KBM-7 (cell line): Measurements from ENCODE around the gene DBNDD2.

Source experiments
- DNase-seq: peaks from one replicate; pipeline ENCODE4 v3.0.0-alpha.2; 2015
- in situ Hi-C: fragments of 300-500 bp; cut with MboI; formaldehyde crosslinking; loops from 2 replicates; pipeline ENCODE4 v1.14.3; 2020; ENCODE audit warnings: low sequenced_read_pairs, low pct_unique_long_range_greater_than_20kb, mixed read lengths

The DBNDD2 gene

DNA sequence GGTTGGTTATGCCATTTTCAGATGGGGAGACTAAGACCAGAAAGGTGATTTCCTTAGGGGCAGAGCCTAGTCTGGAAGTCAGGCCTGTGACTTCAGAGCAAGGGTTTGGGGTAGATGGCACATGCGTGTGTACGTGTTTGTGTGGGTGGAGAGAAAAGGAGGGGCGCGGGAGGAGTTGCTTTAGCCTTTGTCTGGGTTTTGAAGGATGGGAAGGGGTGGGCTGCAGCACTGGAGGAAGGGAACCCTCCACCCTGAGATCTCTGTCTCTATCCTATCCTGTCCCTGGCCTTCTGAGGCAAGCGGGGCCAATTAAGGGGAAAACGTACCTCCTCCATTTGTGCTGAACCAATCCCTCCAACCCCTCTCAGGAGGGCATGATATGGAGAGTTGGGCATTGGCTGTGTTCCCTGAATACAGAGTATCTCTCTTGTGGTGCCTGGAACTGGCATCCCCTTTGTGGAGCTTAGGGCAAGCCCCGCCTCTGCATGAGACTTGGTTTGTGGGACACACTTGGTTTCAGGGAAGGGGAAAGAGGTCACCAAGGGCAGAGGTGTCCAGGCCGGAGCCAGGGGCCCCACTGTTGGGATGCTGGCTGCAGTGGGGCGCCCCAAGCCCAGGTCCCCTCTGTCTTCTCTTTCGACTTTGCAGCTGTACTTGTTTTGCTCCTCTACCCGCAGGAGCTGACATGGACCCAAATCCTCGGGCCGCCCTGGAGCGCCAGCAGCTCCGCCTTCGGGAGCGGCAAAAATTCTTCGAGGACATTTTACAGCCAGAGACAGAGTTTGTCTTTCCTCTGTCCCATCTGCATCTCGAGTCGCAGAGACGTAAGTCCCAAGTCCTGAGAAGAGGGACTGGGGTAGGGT is at the start of gene DBNDD2:
Gene DBNDD2 (plus strand): TSS at position 507 of the 863 bp plus-strand sequence. CDS start 179 bp downstream, at position 686.
- in situ Hi-C loops, result no loop called here
- no peak for DNase-seq

DNA sequence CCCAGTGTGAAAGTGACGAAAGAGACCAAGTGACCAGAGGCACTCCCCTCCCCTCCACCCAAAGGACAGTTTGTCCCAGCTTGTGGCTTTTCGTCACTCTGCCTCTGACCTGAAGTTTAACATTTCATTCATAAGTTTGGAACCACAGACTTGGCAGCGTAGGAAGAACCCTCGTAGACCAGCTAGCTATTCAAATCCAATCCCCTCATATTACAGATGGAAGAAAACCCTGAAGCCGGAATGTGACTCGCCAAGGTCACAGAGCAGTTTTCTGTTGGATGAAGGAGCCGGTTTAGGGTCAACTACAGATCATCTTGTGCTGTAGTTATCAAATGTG is 49.1 kb upstream of the DBNDD2 start:
- no peak for DNase-seq
- in situ Hi-C loops, result no loop called here

DNA sequence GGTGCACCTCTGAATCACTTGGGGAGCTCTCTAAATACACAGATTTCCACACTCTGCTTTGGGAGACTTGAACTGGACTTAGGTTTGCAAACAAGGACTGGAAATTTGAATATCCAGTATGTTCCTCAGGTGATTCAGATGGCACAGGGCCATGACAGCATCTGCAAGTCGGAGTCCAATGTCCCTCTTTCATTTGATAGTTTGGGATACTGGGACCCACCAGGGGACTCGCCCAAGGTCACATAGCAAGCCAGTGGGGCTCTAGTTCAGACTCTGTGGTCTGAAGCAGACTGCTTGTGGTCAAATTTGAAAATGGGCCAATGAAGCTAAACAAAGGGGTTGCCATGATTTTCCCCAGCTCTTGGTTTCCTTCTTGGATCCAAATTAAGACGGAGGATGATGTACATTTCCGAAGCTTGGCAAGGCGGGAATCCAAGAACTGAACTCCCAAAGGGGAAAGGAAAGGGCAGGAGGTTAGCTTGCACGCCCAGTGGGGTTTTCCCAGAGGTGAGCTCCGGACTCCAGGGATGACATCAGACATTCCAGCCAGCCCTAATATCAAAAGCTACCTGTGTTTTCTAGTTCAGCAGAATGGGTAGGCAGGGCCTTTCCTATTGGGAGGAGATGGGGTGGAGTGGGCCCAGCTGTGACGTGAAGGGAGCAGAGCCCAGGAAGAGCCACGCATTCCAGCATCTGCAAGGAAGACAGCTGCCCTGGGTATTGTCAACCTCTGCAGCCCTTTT is 48.5 kb upstream of the DBNDD2 start:
- in situ Hi-C loops, result no loop called here
- DNase-seq, result no peak

DNA sequence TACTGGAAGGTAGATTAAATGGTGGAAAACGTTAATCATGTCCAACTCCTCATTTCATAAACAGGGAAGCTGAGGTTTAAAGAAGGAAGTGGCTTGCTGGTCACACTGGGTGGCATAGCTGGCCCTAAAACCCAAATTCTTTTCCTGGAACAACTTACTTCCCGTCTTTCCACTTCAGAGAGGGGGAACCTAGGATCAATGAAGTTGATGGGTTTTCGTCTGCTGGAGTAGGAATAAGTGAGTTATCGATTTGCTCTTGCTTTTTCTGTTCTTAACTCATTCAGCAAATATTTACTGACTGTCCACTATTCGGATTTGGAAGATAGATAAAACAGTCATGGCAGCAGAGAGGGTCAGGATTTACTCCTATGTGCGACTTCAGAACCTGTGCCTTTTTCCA is 46.3 kb upstream of the DBNDD2 start:
- in situ Hi-C loops, result no loop called here

DNA sequence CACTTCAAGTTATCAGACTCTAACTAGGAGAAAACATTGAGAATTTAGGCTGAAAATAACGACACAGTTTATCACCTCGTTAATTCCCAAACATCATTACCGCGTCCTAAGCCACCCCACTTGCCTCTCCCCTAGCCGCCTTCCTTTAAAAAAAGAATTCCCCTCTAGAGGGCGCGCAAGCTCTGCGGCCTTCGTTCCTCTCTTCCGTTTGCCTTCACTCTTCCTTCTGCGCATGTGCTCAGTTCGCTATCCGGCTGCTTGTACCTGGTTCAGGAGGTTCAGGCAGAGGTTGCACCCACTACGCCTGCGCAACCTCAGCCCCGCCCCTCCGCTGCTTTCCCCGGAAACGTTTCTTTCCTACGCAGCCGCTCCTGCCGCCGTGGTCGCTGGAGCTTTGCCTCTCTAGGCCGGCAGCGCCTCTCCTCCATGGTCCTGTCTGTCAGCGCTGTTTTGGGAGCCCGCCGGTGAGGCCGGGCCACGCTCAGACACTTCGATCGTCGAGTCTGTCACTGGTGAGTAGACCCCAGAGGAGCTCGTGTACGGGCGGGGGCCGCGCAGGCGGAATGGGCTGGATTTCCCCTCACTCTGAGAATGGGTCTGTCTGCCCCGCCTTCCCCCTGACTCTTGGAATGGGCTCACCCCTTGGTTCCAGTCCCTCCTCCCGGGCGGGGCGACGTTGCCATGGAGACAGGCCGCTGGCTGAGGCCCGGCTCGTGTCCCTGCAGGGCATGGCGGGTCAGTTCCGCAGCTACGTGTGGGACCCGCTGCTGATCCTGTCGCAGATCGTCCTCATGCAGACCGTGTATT is 45.1 kb upstream of the DBNDD2 start, which contains the start of gene SYS1:
Gene SYS1 (plus strand): TSS at position 353 of the 807 bp plus-strand sequence. CDS start 376 bp downstream, at position 729.
- peak; percentile 99 for DNase-seq
- in situ Hi-C loops, result no loop called here

More for the DNA sequence above, 46.3 kb upstream of the DBNDD2 start:
- peak; percentile 36 for DNase-seq

DNA sequence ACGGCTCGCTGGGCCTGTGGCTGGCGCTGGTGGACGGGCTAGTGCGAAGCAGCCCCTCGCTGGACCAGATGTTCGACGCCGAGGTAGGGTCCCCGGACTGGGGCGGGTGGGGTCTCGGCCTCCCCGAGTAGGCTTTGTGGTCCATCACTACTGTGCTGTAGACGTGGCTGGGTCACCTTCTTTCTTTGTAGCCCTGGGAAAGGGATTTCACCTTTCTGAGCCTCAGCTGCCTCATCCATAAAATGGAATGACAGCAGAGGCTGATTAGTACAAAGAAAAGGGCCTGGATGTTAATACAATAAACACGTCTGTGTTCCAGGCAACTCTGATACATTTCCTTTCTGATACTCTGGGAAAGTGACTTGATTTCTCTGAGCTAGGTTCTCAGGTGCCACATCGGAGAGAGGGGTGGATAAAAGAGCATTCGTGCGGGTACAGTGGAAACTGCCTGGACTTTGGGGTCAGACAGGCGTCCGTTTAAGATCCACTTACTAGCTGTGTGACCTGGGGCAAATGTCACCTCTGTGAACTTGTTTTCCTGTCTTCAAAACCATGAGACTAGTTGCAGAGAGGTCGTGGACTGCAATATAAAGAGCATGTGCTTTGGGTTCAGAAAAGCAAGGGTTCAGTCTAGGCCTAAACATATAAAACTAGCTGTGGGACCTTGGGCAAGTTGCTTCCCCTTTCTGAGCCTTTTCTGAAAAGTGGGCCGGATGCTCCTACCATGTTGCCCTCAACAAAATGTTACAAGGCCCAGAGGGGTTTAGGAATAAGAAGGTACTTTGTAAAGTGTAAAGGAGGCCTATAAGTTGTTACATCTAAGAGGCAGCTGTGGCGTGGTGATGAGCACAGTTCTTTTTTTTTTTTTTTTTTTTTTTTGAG is 44.2 kb upstream of the DBNDD2 start:
- in situ Hi-C loops, result no loop called here
- no peak for DNase-seq

DNA sequence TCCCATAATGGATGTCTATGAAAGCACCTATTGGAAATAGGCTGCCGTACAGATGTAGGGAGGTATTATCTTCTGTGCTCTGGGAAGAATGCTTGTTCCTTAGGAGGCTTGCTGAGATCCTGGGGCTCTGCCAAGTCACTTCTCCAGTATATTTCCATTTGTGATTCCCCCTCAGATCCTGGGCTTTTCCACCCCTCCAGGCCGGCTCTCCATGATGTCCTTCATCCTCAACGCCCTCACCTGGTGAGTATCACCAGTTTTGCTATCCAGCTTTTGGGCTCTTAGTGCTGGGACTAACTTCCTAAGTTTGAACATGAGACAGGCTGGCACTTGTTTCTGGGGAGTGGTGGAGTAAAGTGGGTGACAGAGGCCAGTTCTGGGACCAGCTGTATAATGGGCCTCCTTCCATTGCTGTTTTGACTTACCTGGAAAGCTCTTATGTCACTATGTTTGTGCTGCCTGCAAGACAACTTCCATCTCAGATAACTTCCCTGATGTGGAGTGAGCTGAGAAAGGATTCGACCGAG is 42.6 kb upstream of the DBNDD2 start:
- in situ Hi-C loops, result no loop called here
- no peak for DNase-seq

DNA sequence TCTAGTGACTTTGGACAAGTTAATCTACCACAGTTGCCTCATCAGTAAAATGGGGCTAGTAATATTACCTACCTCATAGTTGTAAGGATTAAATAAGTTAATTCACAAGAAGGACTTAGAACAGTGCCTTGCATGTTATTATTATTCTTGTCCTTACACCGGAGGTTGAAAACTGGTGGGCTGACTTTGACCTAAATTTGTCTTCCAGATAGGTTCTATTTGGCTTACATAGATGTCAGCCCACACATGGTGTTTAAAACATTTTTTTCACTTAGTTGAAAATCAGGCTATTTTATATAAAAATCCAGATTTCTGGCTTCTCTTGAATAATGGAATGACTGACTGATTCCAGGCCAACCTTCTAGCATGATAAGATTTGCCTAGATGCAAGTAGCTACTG is 41.9 kb upstream of the DBNDD2 start:
- in situ Hi-C loops, result no loop called here
- no peak for DNase-seq

DNA sequence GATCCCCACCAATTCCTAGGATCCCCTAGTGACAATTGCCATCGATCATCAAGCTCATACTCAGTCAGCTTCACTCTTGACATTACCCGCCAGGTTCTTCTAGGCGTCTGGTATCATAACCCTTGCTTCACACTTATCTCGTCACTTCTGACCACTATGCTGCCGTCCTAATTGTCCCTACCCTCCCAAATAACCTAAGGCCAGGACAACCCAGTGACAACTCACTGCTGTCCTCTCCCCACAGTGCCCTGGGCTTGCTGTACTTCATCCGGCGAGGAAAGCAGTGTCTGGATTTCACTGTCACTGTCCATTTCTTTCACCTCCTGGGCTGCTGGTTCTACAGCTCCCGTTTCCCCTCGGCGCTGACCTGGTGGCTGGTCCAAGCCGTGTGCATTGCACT is 41.5 kb upstream of the DBNDD2 start:
- in situ Hi-C loops, result no loop called here
- no peak for DNase-seq

DNA sequence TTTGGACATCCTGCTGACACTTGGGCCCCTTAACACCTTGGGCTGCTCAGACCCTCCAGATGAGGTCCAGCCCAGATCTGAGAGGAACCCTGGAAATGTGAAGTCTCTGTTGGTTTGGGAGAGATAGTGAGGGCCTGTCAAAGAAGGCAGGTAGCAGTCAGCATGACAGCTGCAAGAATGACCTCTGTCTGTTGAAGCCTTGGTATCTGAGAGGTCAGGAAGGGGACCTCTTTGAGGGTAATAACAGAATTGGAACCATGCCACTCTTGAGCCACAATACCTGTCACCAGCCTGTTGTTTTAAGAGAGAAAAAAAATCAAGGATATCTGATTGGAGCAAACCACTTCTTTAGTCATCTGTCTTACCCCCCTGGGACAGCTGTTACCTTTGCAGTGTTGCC is 41.0 kb upstream of the DBNDD2 start:
- DNase-seq, result no peak
- in situ Hi-C loops, result no loop called here

DNA sequence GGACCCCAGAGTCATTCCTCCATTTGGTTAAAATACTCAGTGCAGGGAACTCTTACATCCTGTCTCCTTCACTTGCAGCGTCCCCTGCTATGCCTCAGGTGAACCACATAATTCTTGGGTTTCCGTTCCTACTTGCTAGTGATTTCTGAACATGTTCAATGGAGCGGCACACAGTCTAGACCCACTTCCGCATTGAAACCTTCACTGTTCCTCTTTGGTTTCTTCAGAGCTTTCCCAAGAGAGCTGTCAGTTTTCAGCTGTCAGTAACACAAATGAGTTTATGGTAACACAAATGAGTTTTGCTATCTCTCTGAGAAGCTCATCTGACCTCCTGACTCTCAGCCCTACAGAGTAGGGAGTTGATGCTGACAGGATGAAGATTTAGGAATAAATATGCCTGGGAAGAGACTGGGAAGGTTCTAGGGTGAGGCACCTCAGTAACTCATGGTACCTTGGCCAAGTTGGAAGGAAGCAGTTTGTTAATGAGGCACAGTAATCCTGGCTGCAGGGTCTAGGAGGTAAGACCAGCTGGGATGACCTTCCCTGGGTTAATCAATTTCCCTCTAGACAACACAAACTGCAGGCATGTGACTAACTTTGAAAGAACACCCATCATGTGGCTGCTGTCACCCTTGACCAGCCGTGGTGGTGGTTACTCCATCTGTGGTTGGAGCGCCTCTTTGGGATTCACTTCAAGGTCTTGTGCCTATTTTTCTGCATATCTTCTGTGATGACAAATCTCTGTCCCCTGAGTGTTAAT is 39.7 kb upstream of the DBNDD2 start:
- peak; percentile 89 for DNase-seq
- in situ Hi-C loops, result no loop called here

DNA sequence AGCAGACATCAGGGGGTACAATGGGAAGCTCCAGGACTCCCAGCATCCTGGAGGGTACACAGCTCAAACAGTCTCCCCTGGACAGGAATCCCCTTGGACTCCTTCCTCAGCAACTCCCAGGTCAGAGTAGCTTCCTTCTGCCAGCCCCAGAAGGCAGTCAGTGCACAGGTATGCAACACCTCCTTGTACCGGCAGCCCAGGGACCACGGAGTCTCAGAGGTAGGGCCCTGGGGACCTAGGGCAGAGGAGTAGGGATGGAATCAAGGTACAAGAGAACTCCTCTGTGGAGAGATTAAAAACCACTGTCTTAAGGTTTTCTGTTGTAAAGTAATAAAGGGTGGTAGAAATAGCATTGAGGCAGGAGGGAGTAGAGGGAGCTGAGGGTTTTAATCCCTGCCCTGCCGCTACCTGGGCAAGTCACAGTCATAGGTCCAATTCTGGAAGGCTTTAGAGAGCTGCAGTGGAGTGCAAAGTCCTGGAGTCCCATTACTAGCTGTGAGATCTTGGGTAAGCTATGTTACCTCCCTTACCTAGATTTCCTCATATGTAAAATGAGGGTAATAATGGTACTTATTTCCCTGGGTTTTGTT is 37.4 kb upstream of the DBNDD2 start:
- in situ Hi-C loops, result no loop called here
- no peak for DNase-seq

GRCh38 chr20:45372241-45372640 is 35.8 kb upstream of the DBNDD2 start:
- in situ Hi-C loops, result no loop called here
- DNase-seq, result no peak

GRCh38 chr20:45372646-45373352 is 35.3 kb upstream of the DBNDD2 start:
- in situ Hi-C loops, result no loop called here
- no peak for DNase-seq

DNA sequence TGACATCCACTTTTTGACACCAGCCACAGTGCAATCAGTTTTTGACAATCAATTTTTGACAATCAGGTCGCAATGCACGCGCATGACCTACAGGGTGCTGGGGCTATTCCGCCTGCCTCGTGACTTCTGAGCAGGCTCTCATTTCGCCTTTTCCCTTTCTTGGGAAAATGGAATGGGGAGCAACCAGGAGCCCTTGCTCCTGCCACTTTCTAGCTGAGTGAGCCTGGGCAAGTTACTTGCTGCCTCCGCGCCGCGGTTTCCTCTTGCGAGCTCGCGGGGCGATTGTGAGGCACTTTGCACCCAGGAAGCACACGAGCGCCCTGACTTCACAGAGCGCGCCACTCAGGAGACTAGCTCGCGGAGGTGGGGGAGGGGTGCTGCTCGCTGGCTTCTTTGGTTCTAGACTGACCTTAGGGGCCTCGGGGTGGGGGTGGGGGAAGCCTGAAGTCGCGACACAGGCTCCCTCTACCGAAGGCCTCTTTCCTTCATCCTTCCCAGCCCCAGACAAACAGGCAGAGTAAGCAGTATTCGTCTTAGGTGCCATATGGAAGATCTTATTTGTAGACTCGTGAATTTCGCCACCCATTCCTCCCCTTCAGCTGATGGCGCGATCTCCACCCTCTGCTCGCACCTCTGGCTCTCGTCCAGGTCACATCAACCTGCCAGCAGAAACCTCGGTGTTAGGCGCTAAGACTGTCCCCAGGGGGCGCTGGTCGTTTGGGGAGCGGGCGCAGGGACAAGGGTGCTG is 34.6 kb upstream of the DBNDD2 start:
- in situ Hi-C loops, result no loop called here
- DNase-seq, result peak; percentile 82

DNA sequence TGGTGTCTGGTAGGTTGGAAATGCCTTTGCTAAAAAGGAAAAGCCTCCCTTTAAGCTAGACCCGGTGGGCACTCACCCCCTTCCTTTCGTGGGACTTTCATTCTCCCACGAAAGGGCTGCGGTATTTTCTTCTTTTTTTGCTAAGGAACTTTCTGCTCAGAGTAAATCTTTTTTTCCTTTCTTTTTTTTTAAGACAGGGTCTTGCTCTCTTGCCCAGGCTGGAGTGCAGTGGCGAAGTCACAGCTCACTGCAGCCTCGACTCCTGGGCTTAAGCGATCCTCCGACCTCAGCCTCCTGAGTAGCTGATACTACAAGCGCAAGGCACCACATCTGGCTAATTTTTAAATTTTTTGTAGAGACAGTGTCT is 34.0 kb upstream of the DBNDD2 start:
- in situ Hi-C loops, result no loop called here

More for the DNA sequence above, 34.0 kb upstream of the DBNDD2 start:
- DNase-seq, result no peak
